A673 (cell line): Measurements from ENCODE around the gene EFNA2.

Experiments used
- CTCF ChIP-seq: fragments of 300-800, 200-600 bp; sonication (generic); conservative IDR thresholded peaks from 2 replicates; pipeline ENCODE4 v1.5.1; 2017; ENCODE audit warnings: low read depth, mild to moderate bottlenecking, antibody characterized with exemption, low read length, moderate library complexity, mixed read lengths
- EZH2 ChIP-seq: fragments of 200-600 bp; sonication (generic); IDR thresholded peaks from 2 replicates; pipeline ENCODE4 v1.6.1; 2017; ENCODE audit warnings: borderline replicate concordance, low read depth, mild to moderate bottlenecking, mixed read lengths, antibody characterized with exemption, low read length; ENCODE audit not compliant: poor library complexity, severe bottlenecking

GRCh38 chr19:1257475-1258162 lies 28.1 kb upstream of the EFNA2 start:
- TF ChIP-seq CTCF (no peak), EZH2 (no peak)
